Skeletal muscle satellite cell (primary cell): ENCODE data around the gene DTX2. TPM values are rescaled to one million over a fixed set of nuclear protein-coding genes. Genes with fewer than 3 reads are reported as not detected.
"Not testable (repeated sequence)": the region's sequence is repeated elsewhere in the genome, so short reads cannot be mapped to it uniquely, and the experiment has no call there.

Experiments
- H3K27me3 ChIP-seq: 2 replicates; pipeline ENCODE4 v1.7.0; 2013; ENCODE audit warnings: low read length; ENCODE audit not compliant: control insufficient read depth, insufficient read depth
- H3K36me3 ChIP-seq: 2 replicates; pipeline ENCODE4 v1.7.0; 2013; ENCODE audit warnings: mild to moderate bottlenecking, control low read depth, low read length; ENCODE audit not compliant: insufficient read depth
- H3K4me1 ChIP-seq: 2 replicates; pipeline ENCODE4 v1.7.0; 2013; ENCODE audit warnings: low read length; ENCODE audit not compliant: control insufficient read depth, insufficient read depth
- H3K4me2 ChIP-seq: 2 replicates; pipeline ENCODE4 v1.7.0; 2013; ENCODE audit warnings: mild to moderate bottlenecking, low read length
- H3K4me3 ChIP-seq: 2 replicates; pipeline ENCODE4 v1.7.0; 2013; ENCODE audit warnings: low read length
- H3K9ac ChIP-seq: 2 replicates; pipeline ENCODE4 v1.7.0; 2013; ENCODE audit warnings: mild to moderate bottlenecking, low read depth, low read length, moderate library complexity
- H3K9me3 ChIP-seq: replicated peaks from 2 replicates; pipeline ENCODE4 v1.7.0; 2013; ENCODE audit warnings: mild to moderate bottlenecking, control low read depth, low read length
- total RNA-seq: library from RNA; depleted of rRNA; stranded (reverse); fragments of >200 nt; gene quantifications from 2 replicates; pipeline ENCODE4 v1.2.3, GENCODE V29; 2012; rRNA removed

The DTX2 gene
- 6.1 and 8.1 TPM in 2 replicates for total RNA-seq

DNA sequence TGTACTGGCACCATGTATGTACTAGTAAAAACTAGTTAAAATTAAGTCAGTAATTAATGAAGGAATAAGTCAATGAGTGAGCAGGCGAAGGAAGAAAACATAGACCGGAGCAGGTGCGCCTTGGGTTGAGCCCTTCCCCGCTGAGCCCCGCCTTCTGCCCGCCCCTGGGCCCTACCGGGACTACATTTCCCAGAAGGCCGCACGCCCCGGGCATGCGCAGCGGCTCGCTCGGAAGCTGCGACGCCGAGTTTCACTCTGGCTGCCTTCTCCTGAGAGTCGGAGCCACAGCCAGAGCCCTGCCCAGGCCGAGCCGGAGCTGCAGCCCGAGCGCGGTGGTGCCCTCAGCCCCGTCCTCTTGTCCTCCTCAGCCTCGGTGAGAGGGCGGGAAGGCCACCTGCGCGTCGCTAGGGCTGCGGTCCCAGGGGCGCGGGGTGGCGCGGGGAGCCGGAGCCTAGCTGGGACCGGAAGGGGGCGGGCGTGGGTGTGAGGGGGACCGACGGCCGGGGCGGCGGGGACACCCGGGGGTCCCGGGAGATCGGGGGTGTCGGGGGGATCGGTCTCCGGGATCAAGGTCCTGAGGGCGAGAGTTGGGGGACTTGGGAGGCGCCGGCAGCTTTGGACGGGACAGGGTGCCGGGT lies at the start of gene DTX2:
Gene DTX2, plus strand, starts transcription at position 246 of the 638 bp plus-strand sequence. CDS start 18,801 bp downstream, outside the sequence.
- H3K4me2 ChIP-seq, H3K9me3 ChIP-seq, H3K27me3 ChIP-seq, H3K36me3 ChIP-seq, H3K4me1 ChIP-seq: not testable (repeated sequence)
- peak within 1 kb of the TSS; percentile 68 for H3K4me3 ChIP-seq
- H3K9ac ChIP-seq = peak within 1 kb of the TSS; percentile 54

DNA sequence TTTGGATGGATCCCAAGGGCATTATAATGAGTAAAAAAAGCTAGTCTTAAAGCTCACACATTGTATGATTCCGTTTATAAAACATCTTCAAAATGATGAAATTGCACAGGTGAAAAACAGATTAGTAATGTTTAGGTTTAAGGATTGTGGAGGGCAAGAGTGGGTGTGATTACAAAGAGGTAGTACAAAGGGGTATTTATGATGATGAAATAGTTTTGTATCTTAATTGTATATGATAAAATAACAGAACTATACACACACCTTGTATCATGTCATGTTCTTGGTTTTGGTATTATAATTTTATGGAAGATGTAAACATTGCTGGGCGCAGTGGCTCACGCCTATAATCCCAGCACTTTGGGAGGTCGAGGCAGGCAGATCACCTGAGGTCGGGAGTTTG lies 49.3 kb upstream of the DTX2 start:
- H3K9me3 ChIP-seq = no peaks in the 10 kb centered on the region
- H3K9ac ChIP-seq = no peak overlapping the region
- no peak overlapping the region for H3K4me2 ChIP-seq
- no peak overlapping the region for H3K4me3 ChIP-seq
- H3K36me3 ChIP-seq = no peaks in the 10 kb centered on the region
- peaks cover 4% of the 10 kb centered on the region for H3K4me1 ChIP-seq
- H3K27me3 ChIP-seq = no peaks in the 10 kb centered on the region

DNA sequence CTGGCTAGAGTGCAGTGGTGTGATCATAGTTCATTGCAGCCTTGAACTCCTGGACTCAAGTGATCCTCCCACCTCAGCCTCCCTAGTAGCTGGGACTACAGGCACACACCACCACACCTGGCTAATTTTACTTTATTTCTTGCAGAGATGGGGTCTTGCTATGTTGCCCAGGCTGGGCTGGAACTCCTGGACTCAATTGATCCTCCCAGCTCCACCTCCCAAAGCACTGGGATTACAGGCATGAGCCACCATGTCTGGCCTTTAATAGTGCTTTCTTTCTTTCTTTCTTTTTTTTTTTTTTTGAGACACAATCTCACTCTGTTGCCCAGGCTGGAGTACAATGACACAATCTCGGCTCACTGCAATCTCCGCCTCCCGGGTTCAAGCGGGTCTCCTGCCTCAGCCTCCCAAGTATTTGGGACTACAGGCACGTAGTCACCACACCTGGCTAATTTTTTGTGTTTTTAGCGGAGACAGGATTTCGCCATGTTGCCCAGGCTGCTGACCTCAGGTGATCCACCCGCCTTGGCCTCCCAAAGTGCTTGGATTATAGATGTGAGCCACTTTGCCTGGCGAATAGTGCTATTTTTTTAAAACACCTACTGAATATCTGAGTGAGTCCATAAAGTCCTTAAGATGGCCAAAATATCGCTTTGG lies 43.7 kb upstream of the DTX2 start:
- H3K4me3 ChIP-seq, H3K36me3 ChIP-seq, H3K27me3 ChIP-seq, H3K4me1 ChIP-seq, H3K9me3 ChIP-seq, H3K9ac ChIP-seq, H3K4me2 ChIP-seq: not testable (repeated sequence)

DNA sequence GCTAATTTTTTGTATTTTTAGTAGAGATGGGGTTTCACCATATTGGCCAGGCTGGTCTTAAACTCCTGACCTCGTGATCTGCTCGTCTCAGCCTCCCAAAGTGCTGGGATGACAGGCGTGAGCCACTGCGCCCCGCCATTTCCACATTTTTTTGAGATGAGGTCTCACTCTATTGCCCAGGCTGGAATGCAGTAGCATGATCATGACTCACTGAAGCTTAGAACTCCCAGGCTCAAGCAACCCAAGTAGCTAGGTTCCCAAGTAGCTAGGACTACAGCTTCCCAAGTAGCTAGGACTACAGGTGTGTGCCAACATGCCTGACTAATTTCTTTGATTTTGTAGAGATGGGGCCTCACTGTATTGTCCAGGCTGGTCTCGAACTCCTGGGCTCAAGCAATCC lies 40.4 kb upstream of the DTX2 start:
- H3K36me3 ChIP-seq, H3K9ac ChIP-seq, H3K4me3 ChIP-seq, H3K4me2 ChIP-seq, H3K27me3 ChIP-seq, H3K9me3 ChIP-seq: not testable (repeated sequence)
- H3K4me1 ChIP-seq = peaks cover 13% of the 10 kb centered on the region

DNA sequence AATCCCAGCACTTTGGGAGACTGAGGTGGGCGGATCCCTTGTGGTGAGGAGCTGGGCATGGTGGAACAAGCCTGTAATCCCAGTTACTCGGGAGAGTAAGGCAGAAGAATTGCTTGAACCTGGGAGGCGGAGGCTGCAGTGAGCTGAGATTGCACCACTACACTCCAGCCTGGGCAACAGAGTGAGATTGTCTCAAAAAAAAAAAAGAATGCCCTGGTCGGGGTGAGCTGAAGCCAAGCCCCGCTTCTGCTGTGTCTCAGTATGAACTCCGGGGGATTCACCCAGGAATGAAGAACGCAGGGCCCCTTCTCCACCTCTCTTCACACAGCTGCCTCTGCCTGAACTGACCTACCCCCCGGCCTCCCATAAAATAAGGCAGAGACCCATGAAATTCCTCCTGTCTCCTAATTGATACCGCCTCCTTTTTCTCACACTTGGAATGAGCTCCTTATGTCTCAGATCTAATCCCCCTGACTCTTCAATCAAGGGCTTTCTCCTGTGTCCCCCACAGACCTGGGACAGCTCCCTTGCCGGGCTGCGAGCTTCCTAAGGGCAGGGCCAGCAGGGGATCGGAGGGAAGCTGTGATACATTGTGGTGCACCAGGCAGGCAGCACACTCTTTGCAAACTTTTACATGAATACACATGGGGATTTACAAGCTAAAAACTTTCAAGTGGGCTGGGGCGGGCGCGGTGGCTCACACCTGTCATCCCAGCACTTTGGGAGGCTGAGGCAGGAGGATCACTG lies 37.7 kb upstream of the DTX2 start:
- H3K9ac ChIP-seq = peak overlapping the region; percentile 6
- H3K4me2 ChIP-seq = no peak overlapping the region
- H3K36me3 ChIP-seq = no peaks in the 10 kb centered on the region
- H3K9me3 ChIP-seq = no peaks in the 10 kb centered on the region
- H3K4me3 ChIP-seq = no peak overlapping the region
- H3K4me1 ChIP-seq = peaks cover 16% of the 10 kb centered on the region
- H3K27me3 ChIP-seq = no peaks in the 10 kb centered on the region

DNA sequence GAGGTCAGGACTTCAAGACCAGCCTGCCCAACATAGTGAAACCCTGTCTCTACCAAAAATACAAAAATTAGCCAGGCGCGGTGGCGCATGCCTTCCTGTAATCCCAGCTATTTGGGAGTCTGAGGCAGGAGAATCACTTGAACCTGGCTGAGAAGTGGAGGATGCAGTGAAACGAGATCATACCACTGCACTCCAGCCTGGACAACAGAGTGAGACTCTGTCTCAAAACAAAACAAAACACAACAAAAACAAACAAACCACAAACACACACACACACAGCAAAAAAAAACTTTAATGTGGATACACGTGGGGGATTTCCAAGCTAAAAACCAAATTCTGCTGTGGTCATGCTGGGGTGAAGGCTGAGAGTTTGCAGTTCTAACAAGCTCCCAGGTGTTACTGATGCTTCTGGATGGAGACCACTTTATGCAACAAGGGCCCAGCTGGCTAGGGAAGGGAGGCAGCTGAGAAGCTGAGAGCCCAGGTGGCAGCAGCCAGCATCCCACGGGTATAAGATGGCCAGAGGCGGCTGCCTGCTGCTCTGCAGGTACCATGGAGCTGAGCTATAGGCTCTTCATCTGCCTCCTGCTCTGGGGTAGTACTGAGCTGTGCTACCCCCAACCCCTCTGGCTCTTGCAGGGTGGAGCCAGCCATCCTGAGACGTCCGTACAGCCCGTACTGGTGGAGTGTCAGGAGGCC lies 36.9 kb upstream of the DTX2 start, which contains the start of gene ZP3:
Gene ZP3, plus strand, starts transcription at position 538 of the 699 bp plus-strand sequence. Its CDS starts 15 bp downstream, at position 553.
- Histone ChIP-seq H3K4me2 (no peak within 1 kb of the TSS), H3K4me3 (no peak within 1 kb of the TSS), H3K4me1 (peaks cover 16% of the 10 kb centered on the region), H3K9ac (peak within 1 kb of the TSS; percentile 6), H3K27me3 (no peaks in the 10 kb centered on the region), H3K9me3 (no peaks in the 10 kb centered on the region), H3K36me3 (no peaks in the 10 kb centered on the region)

DNA sequence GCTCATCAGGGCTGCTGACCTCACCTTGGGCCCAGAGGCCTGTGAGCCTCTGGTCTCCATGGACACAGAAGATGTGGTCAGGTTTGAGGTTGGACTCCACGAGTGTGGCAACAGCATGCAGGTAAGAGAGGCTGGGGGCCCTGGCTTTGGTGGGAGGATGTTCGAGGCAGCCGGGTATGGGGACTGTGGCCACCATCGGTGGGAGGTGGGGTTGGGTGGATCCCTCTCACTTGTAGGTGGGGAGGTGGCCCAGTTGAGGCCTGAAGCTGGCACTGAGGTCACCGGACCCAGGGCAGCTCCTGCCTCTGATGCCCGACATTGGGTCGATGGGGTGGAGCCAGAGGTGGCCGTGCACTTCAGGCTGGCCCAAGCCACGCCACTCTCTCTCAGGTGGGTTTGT lies 36.4 kb upstream of the DTX2 start:
- H3K36me3 ChIP-seq = no peaks in the 10 kb centered on the region
- no peak overlapping the region for H3K4me3 ChIP-seq
- no peak overlapping the region for H3K9ac ChIP-seq
- H3K4me1 ChIP-seq = peaks cover 16% of the 10 kb centered on the region
- H3K4me2 ChIP-seq = no peak overlapping the region
- no peaks in the 10 kb centered on the region for H3K27me3 ChIP-seq
- no peaks in the 10 kb centered on the region for H3K9me3 ChIP-seq

DNA sequence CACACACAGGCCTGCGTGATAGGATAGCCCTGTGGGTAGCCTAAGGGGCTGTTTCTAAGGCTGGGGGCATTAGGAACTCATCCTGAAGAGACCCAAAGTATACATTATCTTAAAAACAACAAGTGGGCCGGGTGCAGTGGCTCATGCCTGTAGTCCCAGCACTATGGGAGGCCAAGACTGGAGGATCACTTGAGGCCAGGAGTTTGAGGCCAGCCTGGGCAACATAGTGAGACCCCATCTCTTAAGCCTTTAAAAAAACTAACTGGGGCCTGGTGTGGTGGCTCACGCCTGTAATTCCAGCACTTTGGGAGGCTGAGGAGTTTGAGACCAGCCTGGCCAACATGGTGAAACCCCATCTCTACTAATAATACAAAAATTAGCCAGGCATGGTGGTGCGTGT lies 36.0 kb upstream of the DTX2 start:
- not testable (repeated sequence) for H3K27me3 ChIP-seq, H3K9me3 ChIP-seq, H3K4me2 ChIP-seq, H3K36me3 ChIP-seq, H3K9ac ChIP-seq, H3K4me3 ChIP-seq
- peaks cover 16% of the 10 kb centered on the region for H3K4me1 ChIP-seq

DNA sequence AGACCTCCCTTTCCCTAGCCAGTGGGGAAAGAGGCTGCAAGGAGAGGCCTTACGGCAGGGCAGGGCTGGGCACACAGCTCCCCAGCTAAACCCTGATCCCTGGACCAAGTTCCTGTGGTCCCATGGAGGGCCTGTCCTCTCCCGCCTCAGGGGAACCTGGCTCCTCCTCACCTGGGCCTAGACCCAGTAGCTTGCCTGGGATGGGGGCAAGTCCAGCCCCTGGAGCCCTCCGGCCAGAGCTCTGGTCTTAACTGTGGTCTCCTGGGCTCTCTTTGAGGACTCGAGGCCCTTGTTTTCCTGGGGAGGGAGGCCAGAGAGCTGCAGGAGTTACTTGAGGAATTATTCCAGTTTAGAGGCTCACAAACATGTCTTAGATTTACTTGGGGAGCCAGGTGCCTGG lies 35.3 kb upstream of the DTX2 start:
- Histone ChIP-seq H3K4me1 (peaks cover 16% of the 10 kb centered on the region), H3K4me3 (no peak overlapping the region), H3K9me3 (no peaks in the 10 kb centered on the region), H3K9ac (no peak overlapping the region), H3K4me2 (no peak overlapping the region), H3K36me3 (no peaks in the 10 kb centered on the region), H3K27me3 (no peaks in the 10 kb centered on the region)

DNA sequence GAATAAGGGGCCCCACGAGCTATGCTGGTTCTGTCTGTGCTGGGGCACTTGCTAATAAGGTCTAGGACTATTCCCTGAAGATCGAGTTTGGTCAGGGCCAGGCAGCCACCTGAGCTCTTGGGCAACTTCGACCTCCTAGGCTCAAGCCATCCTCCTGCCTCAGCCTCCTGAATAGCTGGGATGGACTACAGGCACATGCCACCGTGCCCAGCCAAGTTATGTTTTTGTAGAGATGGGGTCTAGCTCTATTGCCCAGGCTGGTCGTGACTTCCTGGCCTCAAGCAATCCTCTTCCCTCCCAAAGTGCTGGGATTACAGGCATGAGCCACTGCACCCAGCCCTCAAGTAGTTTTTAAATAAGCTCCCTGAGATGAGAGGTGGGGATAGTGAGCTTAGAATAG lies 33.9 kb upstream of the DTX2 start:
- Histone ChIP-seq H3K9me3 (no peaks in the 10 kb centered on the region), H3K9ac (no peak overlapping the region), H3K4me2 (no peak overlapping the region), H3K36me3 (no peaks in the 10 kb centered on the region), H3K4me3 (no peak overlapping the region), H3K4me1 (peaks cover 12% of the 10 kb centered on the region), H3K27me3 (no peaks in the 10 kb centered on the region)

DNA sequence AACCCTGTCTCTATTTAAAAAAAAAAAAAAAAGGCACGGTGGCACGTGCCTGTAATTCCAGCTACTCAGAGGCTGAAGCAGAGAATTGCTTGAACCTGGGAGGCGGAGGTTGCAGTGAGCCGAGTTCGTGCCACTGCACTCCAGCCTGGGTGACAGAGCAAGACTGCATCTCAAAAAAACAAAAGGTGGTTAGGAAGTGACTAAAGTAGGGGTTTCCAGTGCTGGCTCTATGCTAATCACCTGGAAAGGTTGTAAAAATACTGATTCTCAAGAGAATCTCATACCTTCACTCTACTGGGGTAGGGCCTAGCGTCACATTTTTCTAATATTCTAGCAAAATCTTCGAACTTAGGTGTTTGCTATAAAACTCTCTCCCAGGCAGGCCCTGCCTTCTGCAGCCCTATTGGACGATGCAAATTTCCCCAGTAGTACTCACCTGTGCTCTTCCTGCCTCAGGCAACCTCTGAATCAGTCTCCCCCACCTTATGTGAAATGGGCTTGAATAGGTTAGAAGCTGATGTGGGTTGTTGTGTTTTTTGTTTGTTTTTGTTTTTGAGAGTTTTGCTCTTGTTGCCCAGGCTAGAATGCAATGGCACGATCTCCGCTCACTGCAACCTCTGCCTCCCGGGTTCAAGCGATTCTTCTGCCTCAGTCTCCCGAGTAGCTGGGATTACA lies 33.2 kb upstream of the DTX2 start:
- Histone ChIP-seq H3K36me3 (no peaks in the 10 kb centered on the region), H3K9ac (no peak overlapping the region), H3K4me1 (peaks cover 10% of the 10 kb centered on the region), H3K9me3 (no peaks in the 10 kb centered on the region), H3K27me3 (no peaks in the 10 kb centered on the region), H3K4me2 (no peak overlapping the region), H3K4me3 (no peak overlapping the region)
